Erythroblast (primary cell): ENCODE data around the gene DDO.

ENCODE experiments used
- GATA1 ChIP-seq: IDR thresholded peaks from 2 replicates; pipeline ENCODE4 v1.6.1; 2011; ENCODE audit warnings: low read depth, mild to moderate bottlenecking, control low read depth, low read length, moderate library complexity
- POLR2A ChIP-seq: IDR thresholded peaks from 2 replicates; pipeline ENCODE4 v1.6.1; 2011; ENCODE audit warnings: mild to moderate bottlenecking, low read length

GRCh38 chr6:110351986-110352385, 63.4 kb downstream of the DDO start:
- TF ChIP-seq POLR2A: no peak
- no peak for TF ChIP-seq GATA1
